ENCODE data around the gene CHML.

The CHML gene

DNA sequence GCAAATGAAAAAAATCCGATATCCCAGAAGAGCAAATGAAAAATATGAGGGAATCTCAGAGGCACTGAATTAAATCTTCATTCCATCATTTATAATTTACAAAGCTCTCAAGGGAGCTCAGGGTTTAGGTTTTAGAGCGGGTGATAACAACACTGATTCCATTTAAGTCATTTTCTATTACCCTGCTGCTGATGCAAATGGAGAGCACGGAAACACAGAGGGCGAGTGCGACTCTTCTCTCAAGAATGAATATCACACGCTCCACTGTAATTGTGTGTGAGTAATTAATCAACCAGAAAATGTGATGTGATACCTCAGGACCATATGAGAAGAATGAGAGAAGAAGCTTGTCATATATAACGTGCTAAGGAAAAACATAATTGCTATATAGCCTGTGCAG, 22.7 kb downstream of the CHML start:
- DNase-seq (ENCODE audit: low read depth), result no peak

DNA sequence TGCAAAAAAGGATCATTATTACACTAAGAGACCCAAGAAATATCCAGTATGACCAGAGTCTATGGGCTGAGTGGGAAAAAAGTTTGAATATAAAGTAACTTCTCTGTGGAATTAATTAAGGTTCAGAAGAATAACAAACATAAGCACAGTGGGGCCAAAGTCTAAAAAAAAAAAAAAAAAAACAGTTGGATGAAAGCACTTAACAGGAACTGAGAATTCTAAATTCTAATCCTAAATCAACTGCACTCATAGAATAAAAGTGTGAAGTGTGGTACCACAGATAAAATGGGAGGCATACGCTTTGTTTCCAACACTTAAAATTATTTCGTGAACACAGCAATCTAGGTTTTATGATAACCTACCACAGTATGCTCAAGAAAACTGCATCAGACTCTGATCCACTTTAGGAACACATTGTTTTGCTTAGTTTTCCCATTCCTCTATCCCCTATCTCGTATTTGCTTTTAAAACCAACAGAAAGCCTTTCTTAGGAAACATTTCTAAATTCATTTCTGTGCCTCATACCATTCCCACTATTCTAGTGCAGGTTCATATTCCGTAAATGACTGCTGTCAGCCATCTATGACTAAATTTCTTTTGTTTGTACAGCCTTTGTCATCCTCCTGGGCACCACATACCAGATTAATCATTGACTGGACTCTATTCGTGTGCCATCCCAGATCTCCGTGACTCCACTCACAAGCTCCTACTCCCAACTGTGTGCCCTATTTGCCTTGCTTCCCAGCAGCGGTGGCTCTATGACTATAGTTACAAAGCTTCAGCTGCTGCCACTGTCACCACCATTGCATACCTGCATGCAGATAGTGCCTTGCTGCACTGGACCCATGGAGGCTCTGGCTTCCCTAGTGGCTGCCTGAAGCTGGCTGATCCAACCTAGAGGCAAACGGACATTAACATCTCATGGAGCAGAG, 24.9 kb downstream of the CHML start:
- no peak for DNase-seq (ENCODE audit: low read depth)

DNA sequence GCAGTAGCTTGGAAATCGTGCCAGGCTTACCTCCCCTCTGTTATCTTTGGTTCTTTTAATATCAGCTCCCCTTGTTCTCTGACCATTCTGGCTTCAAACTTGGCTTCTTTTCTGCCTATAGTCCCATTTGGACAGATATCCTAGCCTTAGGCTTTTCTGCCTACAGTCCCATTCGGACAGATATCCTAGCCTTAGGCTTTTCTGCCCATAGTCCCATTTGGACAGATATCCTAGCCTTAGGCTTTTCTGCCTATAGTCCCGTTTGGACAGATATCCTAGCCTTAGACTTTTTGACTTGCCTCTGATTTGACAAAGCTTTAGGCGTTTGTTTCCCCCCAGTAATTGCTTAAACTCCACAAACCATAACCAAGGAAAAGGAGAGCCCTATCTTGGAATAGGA, 25.6 kb downstream of the CHML start:
- no peak for DNase-seq (ENCODE audit: low read depth)

DNA sequence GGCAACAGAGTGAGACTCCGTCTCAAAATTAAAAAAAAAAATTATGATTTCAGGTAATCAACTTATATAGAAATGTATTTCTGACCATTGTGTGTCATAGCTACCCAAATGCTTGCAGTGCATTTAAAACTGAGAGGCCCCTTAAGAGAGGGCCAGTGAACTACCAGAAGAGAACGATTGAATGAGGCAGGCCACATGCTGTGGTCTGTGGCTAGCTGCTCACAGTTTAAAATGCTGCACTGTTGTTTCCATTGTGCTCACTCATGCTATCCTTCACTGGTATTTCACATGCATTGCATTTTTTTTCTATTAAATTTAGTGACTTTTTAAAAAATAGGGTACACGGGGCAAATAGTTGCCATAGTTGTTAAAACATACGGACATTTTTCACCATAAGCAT, 26.0 kb downstream of the CHML start:
- DNase-seq (ENCODE audit: low read depth), result no peak

GRCh38 chr1:241612533-241613477, 27.4 kb downstream of the CHML start:
- no peak for DNase-seq (ENCODE audit: low read depth)

DNA sequence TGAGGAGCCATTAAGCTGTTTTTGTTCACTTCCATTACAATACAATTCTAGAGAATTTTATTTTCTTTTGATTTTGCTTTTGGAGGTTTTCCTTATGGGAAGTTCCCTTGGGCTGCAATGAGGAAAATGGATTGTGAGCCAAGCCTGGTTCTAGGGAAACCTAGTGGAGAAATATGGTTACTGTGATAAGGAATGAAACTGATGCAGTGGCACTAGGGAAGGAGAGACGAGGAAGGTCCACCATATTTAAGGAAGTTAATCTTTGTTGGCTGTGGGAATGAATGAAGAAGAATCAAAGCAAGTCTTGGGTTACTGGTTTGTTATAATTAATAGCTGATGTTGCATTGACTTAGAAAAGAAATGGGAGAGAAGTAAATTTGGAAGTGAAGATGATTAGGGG, 28.4 kb downstream of the CHML start:
- DNase-seq (ENCODE audit: low read depth), result no peak

- no peak for DNase-seq (ENCODE audit: low read depth)
Observed at GRCh38 chr1:241611063-241611462, 29.1 kb downstream of the CHML start.

DNA sequence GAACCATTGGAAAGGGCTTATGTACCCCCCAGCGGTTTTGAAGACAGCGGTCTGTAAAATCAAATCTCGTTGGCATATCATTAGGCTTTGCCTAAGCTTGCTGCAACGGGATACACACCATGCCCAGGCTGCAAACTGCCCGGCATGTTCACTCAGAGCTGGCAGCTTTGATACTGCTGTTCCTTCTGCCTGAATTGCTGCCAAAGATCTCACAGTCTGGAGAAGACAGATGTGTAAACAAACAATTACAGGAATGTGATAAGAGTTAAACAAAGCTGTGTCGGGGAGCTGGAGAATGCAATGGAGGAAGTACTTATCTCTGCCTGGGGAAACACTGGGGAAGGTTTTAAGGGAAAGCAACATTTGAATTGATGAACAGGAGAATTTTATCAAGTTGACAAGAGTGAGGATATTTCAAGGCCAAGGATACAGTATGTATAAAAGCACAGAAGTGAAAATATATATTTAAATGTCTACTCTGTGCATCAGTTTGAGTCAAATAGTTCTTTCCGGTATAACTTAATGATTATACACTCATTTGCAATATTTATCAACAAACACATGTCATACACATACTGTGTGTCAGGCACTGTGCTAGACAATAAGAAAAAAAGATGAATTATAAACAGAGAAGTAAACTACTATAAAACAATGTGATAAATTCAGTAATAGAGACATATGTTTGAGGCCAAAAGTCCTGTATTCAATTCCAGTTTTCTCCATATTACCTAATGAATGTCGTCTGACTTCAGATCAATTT, 29.9 kb downstream of the CHML start:
- no peak for DNase-seq (ENCODE audit: low read depth)

GRCh38 chr1:241608379-241609033, 31.7 kb downstream of the CHML start:
- DNase-seq (ENCODE audit: low read depth), result no peak

DNA sequence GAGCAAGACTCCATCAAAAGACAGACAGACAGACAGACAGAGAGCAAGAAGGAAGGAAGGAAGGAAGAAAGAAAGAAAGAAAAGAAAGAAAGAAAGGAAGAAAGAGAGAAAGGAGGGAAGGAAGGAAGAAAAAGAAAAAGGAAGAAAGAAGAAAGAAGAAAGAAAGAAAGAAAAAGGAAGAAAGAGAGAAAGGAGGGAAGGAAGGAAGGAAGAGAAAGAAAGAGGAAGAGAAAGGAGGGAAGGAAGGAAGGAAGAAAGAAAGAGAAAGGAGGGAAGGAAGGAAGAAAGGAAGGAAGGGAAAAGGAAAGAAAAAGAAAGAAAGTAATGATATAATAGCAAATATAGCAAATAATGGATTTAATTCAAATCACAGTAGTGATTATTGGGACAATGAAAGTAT, 32.7 kb downstream of the CHML start:
- no peak for DNase-seq (ENCODE audit: low read depth)

GRCh38 chr1:241606544-241606943, 33.6 kb downstream of the CHML start:
- no peak for DNase-seq (ENCODE audit: low read depth)

GRCh38 chr1:241605146-241605805, 34.9 kb downstream of the CHML start:
- no peak for DNase-seq (ENCODE audit: low read depth)

GRCh38 chr1:241603731-241604245, 36.4 kb downstream of the CHML start:
- no peak for DNase-seq (ENCODE audit: low read depth)

- no peak for DNase-seq (ENCODE audit: low read depth)
Observed at GRCh38 chr1:241600496-241600901, 39.7 kb downstream of the CHML start.

GRCh38 chr1:241598249-241598648, 41.9 kb downstream of the CHML start:
- DNase-seq (ENCODE audit: low read depth), result no peak

DNA sequence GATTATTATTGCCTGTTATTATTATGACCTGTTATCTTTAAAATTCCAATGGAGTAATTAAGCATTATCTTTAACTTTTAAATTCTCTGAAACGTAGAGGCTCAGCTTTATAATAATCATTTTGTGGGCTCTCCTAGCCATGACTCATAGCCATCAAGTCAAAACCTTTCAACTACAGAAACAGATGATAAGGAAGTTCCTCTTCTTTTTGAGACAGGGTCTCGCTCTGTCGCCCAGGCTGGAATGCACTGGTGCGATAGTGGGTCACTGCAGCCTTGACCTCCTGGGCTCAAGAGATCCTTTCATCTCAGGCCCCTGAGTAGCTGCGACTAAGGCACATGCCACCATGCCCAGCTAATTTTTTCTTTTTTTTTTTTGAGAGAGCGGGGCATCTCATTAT, 43.5 kb downstream of the CHML start:
- DNase-seq (ENCODE audit: low read depth), result no peak

DNA sequence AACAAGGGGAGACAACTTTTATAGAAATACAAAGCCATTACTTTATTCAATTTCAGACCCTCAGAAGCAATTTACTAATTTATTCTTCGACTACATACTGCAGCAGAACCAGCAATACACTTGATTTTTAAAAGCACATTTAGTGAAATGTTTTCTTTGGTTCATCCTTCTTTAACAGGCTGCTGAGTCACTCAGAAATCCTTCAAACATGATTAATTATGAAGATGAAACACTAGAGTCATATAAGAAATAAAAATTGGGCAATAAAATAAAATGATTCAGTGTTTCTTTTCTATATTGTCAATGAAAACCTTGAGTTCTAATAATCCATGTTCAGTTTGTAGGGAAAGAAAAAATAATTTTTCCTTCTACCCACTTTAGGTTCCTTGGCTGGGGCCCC, 47.0 kb downstream of the CHML start:
- no peak for DNase-seq (ENCODE audit: low read depth)

DNA sequence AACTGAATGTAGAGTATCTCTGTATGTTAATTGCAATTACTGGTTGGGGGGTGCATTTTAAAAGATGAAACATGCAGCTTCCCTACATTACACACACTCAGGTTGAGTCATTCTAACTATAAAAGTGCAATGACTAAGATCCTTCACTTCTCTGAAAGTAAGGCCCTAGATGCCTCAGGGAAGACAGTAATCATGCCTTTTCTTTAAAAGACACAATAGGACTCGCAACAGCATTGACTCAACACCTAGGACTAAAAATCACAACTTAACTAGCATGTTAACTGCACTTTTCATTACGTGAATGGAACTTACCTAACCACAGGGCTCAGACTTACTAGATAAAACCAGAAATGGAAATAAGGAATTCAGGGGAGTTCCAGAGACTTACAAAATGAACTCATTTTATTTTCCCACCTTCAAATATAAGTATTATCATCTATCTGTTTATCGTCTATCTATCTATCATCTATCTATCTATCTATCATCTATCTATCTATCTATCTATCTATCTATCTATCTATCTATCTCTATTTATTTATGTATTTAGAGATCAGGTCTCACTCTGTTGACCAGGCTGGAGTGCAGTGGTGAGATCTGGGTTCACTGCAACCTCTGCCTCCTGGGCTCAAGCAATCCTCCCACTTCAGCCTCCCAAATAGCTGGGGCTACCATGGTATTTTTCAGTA, 47.8 kb downstream of the CHML start:
- no peak for DNase-seq (ENCODE audit: low read depth)

GRCh38 chr1:241591736-241592135, 48.4 kb downstream of the CHML start:
- DNase-seq (ENCODE audit: low read depth), result no peak

DNA sequence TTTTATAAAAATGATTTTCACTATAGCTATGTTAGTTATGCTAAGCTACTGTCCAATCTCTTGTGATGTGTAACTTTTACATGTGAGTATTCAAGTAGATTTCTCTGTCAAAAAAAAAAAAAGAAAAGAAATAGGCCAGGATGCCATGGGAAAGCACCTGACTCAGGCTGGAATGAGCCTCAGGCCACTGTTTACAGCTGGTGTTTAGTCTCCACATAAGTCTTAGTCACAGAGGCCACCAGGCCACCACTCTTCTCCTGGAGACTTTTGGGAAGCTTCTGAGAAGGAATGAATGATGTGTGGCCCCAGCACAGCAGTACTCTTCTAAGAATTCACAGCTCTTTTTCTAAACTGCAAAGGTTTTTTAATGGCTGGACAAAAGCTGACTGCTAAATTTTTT, 48.9 kb downstream of the CHML start:
- no peak for DNase-seq (ENCODE audit: low read depth)
